GM23338 (cell line): ENCODE data around the gene GFRA1. TPM values are rescaled to one million over a fixed set of nuclear protein-coding genes. Genes with fewer than 3 reads are reported as not detected.

ENCODE experiments used
- ATAC-seq: fragments of 200-7000 bp; cut with Tn5 transposase; 3 replicates; pipeline ENCODE4 v1.9.1; 2020
- DNase-seq: peaks from one replicate; pipeline ENCODE4 v3.0.0-alpha.2; 2015; ENCODE audit warnings: low spot score
- H2AFZ ChIP-seq: fragments of 200-600 bp; sonication (generic); 2 replicates; pipeline ENCODE4 v1.8.0; 2016; ENCODE audit warnings: antibody characterized with exemption, mild to moderate bottlenecking, moderate library complexity
- H3F3A ChIP-seq: fragments of 200-600 bp; sonication (generic); replicated peaks from 2 replicates; pipeline ENCODE4 v1.8.0; 2017; ENCODE audit warnings: antibody characterized with exemption, mixed run types, low read depth
- H3K27ac ChIP-seq: fragments of 200-600 bp; sonication (generic); 2 replicates; pipeline ENCODE4 v1.6.1; 2016; ENCODE audit warnings: low read depth
- H3K27me3 ChIP-seq: fragments of 200-600 bp; sonication (generic); 2 replicates; pipeline ENCODE4 v1.8.0; 2016; ENCODE audit warnings: mild to moderate bottlenecking, mixed run types, moderate library complexity; ENCODE audit not compliant: insufficient read depth
- H3K36me3 ChIP-seq: fragments of 200-600 bp; sonication (generic); 2 replicates; pipeline ENCODE4 v1.8.0; 2016; ENCODE audit warnings: mild to moderate bottlenecking; ENCODE audit not compliant: insufficient read depth
- H3K4me1 ChIP-seq: fragments of 200-600 bp; sonication (generic); 2 replicates; pipeline ENCODE4 v1.8.0; 2016; ENCODE audit warnings: mild to moderate bottlenecking, moderate library complexity; ENCODE audit not compliant: insufficient read depth
- H3K4me2 ChIP-seq: fragments of 200-600 bp; sonication (generic); 2 replicates; pipeline ENCODE4 v1.7.1; 2017; ENCODE audit warnings: mixed run types
- H3K4me3 ChIP-seq: fragments of 200-600 bp; sonication (generic); 2 replicates; pipeline ENCODE4 v1.6.1; 2016; ENCODE audit warnings: mixed run types
- H3K79me2 ChIP-seq: fragments of 200-600 bp; sonication (generic); replicated peaks from 2 replicates; pipeline ENCODE4 v1.8.0; 2017; ENCODE audit warnings: mild to moderate bottlenecking; ENCODE audit not compliant: insufficient read depth
- H3K9me2 ChIP-seq: fragments of 200-600 bp; sonication (generic); 2 replicates; pipeline ENCODE4 v1.8.0; 2017; ENCODE audit not compliant: insufficient read depth
- H4K20me1 ChIP-seq: fragments of 200-600 bp; sonication (generic); replicated peaks from 2 replicates; pipeline ENCODE4 v1.8.0; 2017; ENCODE audit warnings: mild to moderate bottlenecking; ENCODE audit not compliant: insufficient read depth
- H3K27ac Mint-ChIP-seq: 2 replicates; pipeline ENCODE4 v1.8.0; 2020; ENCODE audit warnings: inconsistent platforms, mild to moderate bottlenecking, moderate library complexity, mixed read lengths
- H3K27me3 Mint-ChIP-seq: 3 replicates; pipeline ENCODE4 v1.8.0; 2022; ENCODE audit warnings: low read depth, mild to moderate bottlenecking, moderate library complexity, mixed read lengths, inconsistent platforms; ENCODE audit not compliant: insufficient read depth, poor library complexity
- H3K36me3 Mint-ChIP-seq: 3 replicates; pipeline ENCODE4 v1.8.0; 2021; ENCODE audit warnings: low read depth, mild to moderate bottlenecking, inconsistent platforms, moderate library complexity, mixed read lengths
- H3K4me1 Mint-ChIP-seq: 3 replicates; pipeline ENCODE4 v1.8.0; 2020; ENCODE audit warnings: mild to moderate bottlenecking, inconsistent platforms, mixed read lengths
- H3K4me3 Mint-ChIP-seq: 3 replicates; pipeline ENCODE4 v1.8.0; 2021; ENCODE audit warnings: moderate library complexity, mild to moderate bottlenecking, inconsistent platforms, mixed read lengths
- H3K9me3 Mint-ChIP-seq: 3 replicates; pipeline ENCODE4 v1.8.0; 2020; ENCODE audit warnings: moderate library complexity, mild to moderate bottlenecking, inconsistent platforms, mixed read lengths
- CREB1 ChIP-seq: fragments of 250-450 bp; sonication (Bioruptor Pico); IDR thresholded peaks from 2 replicates; pipeline ENCODE4 v1.5.0; 2020; ENCODE audit warnings: low read depth, mild to moderate bottlenecking, moderate library complexity
- EZH2phosphoT487 ChIP-seq: fragments of 200-600 bp; sonication (generic); IDR thresholded peaks from one replicate; pipeline ENCODE4 v1.8.1; 2018; ENCODE audit warnings: antibody characterized with exemption; ENCODE audit not compliant: unreplicated experiment
- JUNB ChIP-seq: IDR thresholded peaks from one replicate; pipeline ENCODE4 v1.6.1; 2016; ENCODE audit warnings: antibody characterized with exemption; ENCODE audit not compliant: unreplicated experiment
- NANOG ChIP-seq: IDR thresholded peaks from 2 replicates; pipeline ENCODE4 v1.6.1; 2016; ENCODE audit warnings: antibody characterized with exemption, borderline replicate concordance
- POLR2AphosphoS5 ChIP-seq: IDR thresholded peaks from 2 replicates; pipeline ENCODE4 v1.6.1; 2016; ENCODE audit warnings: antibody characterized with exemption, low read depth
- ZNF331 ChIP-seq: fragments of 250-450 bp; sonication (Bioruptor Pico); IDR thresholded peaks from 2 replicates; pipeline ENCODE4 v1.5.0; 2020; ENCODE audit warnings: low read depth, mild to moderate bottlenecking, moderate library complexity
- polyA plus RNA-seq: library from polyadenylated mRNA; unstranded; fragments of >200 nt; fragmentation: Nextera tagmentation; extraction: Ambion mirVana; gene quantifications from 2 replicates; pipeline ENCODE4 v1.2.1, GENCODE V29; 2016
- total RNA-seq: library from RNA; depleted of rRNA; stranded (reverse); fragments of >200 nt; shearing (Covaris generic); gene quantifications from 2 replicates; pipeline ENCODE4 v1.2.3, GENCODE V29; 2014
- TF ChIP-seq, protein P1 (sequence below), 2 experiments: fragments of 200-600 bp in 1 of 2; sonication (generic) in 1 of 2; conservative IDR thresholded peaks; 2 replicates each; pipeline versions ENCODE4 v1.5.1 to v1.6.1; 2016 to 2017; ENCODE audit warnings: antibody characterized with exemption in 2 of 2, low read depth in 2 of 2, mild to moderate bottlenecking in 2 of 2, moderate library complexity in 1 of 2

GFRA1 gene
- total and polyA plus RNA-seq, 2 experiments from 2014 or later = 1.4 to 2.8 TPM

DNA sequence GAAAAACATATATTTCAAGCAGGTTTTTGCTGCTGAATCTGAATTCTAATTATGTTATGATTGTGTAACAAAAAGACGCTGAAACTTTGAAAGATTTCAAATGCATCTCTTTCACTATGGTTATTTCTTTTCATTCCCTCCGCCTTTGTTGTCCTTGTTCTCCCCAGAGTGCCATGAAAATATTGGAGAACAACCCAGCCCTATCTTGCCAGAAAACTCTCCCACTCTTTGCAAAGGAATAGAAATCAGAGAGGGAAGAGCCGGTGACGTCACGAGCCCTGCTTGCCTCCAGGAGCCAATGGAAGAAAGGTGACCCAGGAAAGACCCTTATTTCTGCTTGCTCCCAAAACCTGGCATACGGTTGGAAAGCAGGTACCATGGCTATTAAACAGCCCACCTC lies 3.4 kb downstream of the GFRA1 start:
- H3K4me3 Mint-ChIP-seq = no peak overlapping the region
- no peak overlapping the region for H3K4me2 ChIP-seq
- no peak overlapping the region for H2AFZ ChIP-seq
- H3K4me3 ChIP-seq = no peak overlapping the region
- no peaks in the 10 kb centered on the region for H3K9me3 Mint-ChIP-seq
- H3K36me3 Mint-ChIP-seq = no peaks in the 10 kb centered on the region; the same call in 2 of the 3 replicates
- peaks cover 83% of the 10 kb centered on the region for H3K27me3 ChIP-seq
- peaks cover 59% of the 10 kb centered on the region for H3K27me3 Mint-ChIP-seq
- no peaks in the 10 kb centered on the region for H4K20me1 ChIP-seq
- no peaks in the 10 kb centered on the region for H3K79me2 ChIP-seq
- peaks cover 3% of the 10 kb centered on the region; the same call in 1 of the 2 replicates for H3F3A ChIP-seq
- no peak overlapping the region for H3K27ac Mint-ChIP-seq
- TF ChIP-seq JUNB (no peak), POLR2AphosphoS5 (no peak), ZNF331 (CRISPR knock-in tag) (no peak), NANOG (no peak), CREB1 (CRISPR knock-in tag) (peak; percentile 84)
- peaks cover under 1% of the 10 kb centered on the region for H3K4me1 ChIP-seq
- ATAC-seq (no peak), DNase-seq (peak; percentile 15)
- no peak overlapping the region for H3K27ac ChIP-seq
- no peaks in the 10 kb centered on the region for H3K36me3 ChIP-seq
- H3K9me2 ChIP-seq = no peaks in the 10 kb centered on the region
- H3K4me1 Mint-ChIP-seq = peaks cover 8% of the 10 kb centered on the region; the same call in 2 of the 3 replicates

DNA sequence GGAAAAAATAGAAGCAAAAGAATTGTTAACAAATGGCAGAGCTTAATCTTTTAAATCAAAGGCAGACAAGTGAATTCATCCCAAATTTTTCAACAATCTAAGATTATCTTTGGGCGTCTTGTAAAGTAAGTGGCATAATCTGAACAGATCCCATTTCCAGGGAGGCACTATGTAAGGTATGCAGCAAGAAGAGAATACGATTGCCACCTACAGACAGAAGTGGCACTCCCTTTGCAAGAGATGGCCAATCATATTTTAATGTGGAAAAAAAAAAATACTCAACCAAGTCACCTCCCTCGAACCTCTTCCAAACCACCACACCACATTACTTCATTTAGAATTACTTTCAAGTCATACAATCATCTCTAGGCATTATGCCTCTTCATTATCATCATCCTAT lies 4.0 kb downstream of the GFRA1 start:
- Mint-ChIP-seq H3K27me3 (peaks cover 53% of the 10 kb centered on the region), H3K9me3 (no peaks in the 10 kb centered on the region), H3K4me1 (peaks cover 3% of the 10 kb centered on the region; the same call in 1 of the 3 replicates), H3K36me3 (no peaks in the 10 kb centered on the region; the same call in 2 of the 3 replicates), H3K4me3 (no peak overlapping the region), H3K27ac (no peak overlapping the region)
- H3K4me2 ChIP-seq = no peak overlapping the region
- H3K27me3 ChIP-seq = peaks cover 77% of the 10 kb centered on the region
- no peaks in the 10 kb centered on the region for H3K36me3 ChIP-seq
- ATAC-seq = no peak
- H3K9me2 ChIP-seq = no peaks in the 10 kb centered on the region
- no peaks in the 10 kb centered on the region for H3K79me2 ChIP-seq
- TF ChIP-seq EZH2phosphoT487 (no peak), JUNB (no peak)
- TF ChIP-seq, protein P1, sequence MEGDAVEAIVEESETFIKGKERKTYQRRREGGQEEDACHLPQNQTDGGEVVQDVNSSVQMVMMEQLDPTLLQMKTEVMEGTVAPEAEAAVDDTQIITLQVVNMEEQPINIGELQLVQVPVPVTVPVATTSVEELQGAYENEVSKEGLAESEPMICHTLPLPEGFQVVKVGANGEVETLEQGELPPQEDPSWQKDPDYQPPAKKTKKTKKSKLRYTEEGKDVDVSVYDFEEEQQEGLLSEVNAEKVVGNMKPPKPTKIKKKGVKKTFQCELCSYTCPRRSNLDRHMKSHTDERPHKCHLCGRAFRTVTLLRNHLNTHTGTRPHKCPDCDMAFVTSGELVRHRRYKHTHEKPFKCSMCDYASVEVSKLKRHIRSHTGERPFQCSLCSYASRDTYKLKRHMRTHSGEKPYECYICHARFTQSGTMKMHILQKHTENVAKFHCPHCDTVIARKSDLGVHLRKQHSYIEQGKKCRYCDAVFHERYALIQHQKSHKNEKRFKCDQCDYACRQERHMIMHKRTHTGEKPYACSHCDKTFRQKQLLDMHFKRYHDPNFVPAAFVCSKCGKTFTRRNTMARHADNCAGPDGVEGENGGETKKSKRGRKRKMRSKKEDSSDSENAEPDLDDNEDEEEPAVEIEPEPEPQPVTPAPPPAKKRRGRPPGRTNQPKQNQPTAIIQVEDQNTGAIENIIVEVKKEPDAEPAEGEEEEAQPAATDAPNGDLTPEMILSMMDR (conservative IDR thresholded peaks at IDR 0.05; ENCODE audit: low read depth in 2 of 2) = peak in 1 of 2 experiments; percentile 27; a peak in 1 of 4 replicates
- H3K27ac ChIP-seq = no peak overlapping the region
- H3K4me1 ChIP-seq = no peaks in the 10 kb centered on the region; the same call in none of the 2 replicates
- no peak overlapping the region for H3K4me3 ChIP-seq
- H2AFZ ChIP-seq = no peak overlapping the region
- no peak for DNase-seq
- peaks cover 3% of the 10 kb centered on the region; the same call in 1 of the 2 replicates for H3F3A ChIP-seq
- H4K20me1 ChIP-seq = no peaks in the 10 kb centered on the region

DNA sequence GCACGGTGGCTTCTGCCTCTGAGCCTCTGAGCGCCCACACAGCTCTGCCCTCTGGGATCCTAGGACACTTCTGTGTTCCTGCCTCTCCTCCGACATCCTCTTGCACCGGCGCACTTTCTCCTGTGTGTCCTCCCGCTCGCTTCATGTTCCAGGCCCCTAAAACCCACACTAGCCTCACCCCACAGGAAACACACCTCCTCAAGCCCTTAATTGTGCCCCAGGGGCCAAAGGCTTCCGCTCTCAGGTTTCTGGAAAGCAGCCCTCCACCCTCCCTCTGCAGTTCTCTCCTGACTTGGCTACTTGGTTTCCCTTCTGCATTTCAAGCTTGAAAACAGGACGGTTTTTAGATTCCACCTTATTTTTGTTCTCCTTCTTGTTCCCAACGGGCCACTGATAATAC lies 7.3 kb downstream of the GFRA1 start:
- H3K9me2 ChIP-seq = no peaks in the 10 kb centered on the region; the same call in 1 of the 2 replicates
- H4K20me1 ChIP-seq = no peaks in the 10 kb centered on the region
- no peak overlapping the region for H3K27ac Mint-ChIP-seq
- H3K4me1 Mint-ChIP-seq = no peaks in the 10 kb centered on the region
- peaks cover 44% of the 10 kb centered on the region for H3K27me3 ChIP-seq
- no peaks in the 10 kb centered on the region for H3F3A ChIP-seq
- no peak overlapping the region for H3K4me2 ChIP-seq
- no peak overlapping the region for H2AFZ ChIP-seq
- peaks cover 22% of the 10 kb centered on the region for H3K27me3 Mint-ChIP-seq
- no peak overlapping the region for H3K27ac ChIP-seq
- no peaks in the 10 kb centered on the region for H3K79me2 ChIP-seq
- no peaks in the 10 kb centered on the region; the same call in none of the 2 replicates for H3K4me1 ChIP-seq
- DNase-seq (peak; percentile 7), ATAC-seq (no peak)
- no peaks in the 10 kb centered on the region for H3K36me3 ChIP-seq
- no peaks in the 10 kb centered on the region for H3K9me3 Mint-ChIP-seq
- H3K36me3 Mint-ChIP-seq = no peaks in the 10 kb centered on the region
- no peak overlapping the region for H3K4me3 ChIP-seq
- no peak overlapping the region for H3K4me3 Mint-ChIP-seq
- TF ChIP-seq, protein P1 (conservative IDR thresholded peaks at IDR 0.05; ENCODE audit: low read depth in 2 of 2) = no peak
- no peak for TF ChIP-seq ZNF331 (CRISPR knock-in tag)
- no peak for TF ChIP-seq JUNB
